ENCODE data around the gene TBX21.
A peak's percentile ranks its signal among the peaks of the same experiment; 100 is the strongest.
"Not testable (repeated sequence)": the region's sequence is repeated elsewhere in the genome, so short reads cannot be mapped to it uniquely, and the experiment has no call there.

Gene TBX21

GRCh38 chr17:47736501-47737495, 3.8 kb downstream of the TBX21 start:
- no peak for TF ChIP-seq CTCF (IDR thresholded peaks at IDR 0.05; ENCODE audit: extremely low read depth, missing control alignments)
- DNase-seq (ENCODE audit: low spot score): no peak

GRCh38 chr17:47738178-47738577, 5.1 kb downstream of the TBX21 start:
- no peak for TF ChIP-seq CTCF (IDR thresholded peaks at IDR 0.05; ENCODE audit: extremely low read depth, missing control alignments)
- no peak for DNase-seq (ENCODE audit: low spot score)

- TF ChIP-seq CTCF (IDR thresholded peaks at IDR 0.05; ENCODE audit: extremely low read depth, missing control alignments): no peak
- no peak for DNase-seq (ENCODE audit: low spot score)
Measured at GRCh38 chr17:47739150-47739549, 6.1 kb downstream of the TBX21 start.

GRCh38 chr17:47739945-47740344, 6.9 kb downstream of the TBX21 start:
- not testable (repeated sequence) for DNase-seq (ENCODE audit: low spot score)

- no peak for TF ChIP-seq CTCF (IDR thresholded peaks at IDR 0.05; ENCODE audit: extremely low read depth, missing control alignments)
- no peak for DNase-seq (ENCODE audit: low spot score)
Measured at GRCh38 chr17:47741109-47741792, 8.2 kb downstream of the TBX21 start.

- DNase-seq (ENCODE audit: low spot score): no peak
- TF ChIP-seq CTCF (IDR thresholded peaks at IDR 0.05; ENCODE audit: extremely low read depth, missing control alignments): no peak
Measured at GRCh38 chr17:47741793-47742145, 8.7 kb downstream of the TBX21 start.

DNA sequence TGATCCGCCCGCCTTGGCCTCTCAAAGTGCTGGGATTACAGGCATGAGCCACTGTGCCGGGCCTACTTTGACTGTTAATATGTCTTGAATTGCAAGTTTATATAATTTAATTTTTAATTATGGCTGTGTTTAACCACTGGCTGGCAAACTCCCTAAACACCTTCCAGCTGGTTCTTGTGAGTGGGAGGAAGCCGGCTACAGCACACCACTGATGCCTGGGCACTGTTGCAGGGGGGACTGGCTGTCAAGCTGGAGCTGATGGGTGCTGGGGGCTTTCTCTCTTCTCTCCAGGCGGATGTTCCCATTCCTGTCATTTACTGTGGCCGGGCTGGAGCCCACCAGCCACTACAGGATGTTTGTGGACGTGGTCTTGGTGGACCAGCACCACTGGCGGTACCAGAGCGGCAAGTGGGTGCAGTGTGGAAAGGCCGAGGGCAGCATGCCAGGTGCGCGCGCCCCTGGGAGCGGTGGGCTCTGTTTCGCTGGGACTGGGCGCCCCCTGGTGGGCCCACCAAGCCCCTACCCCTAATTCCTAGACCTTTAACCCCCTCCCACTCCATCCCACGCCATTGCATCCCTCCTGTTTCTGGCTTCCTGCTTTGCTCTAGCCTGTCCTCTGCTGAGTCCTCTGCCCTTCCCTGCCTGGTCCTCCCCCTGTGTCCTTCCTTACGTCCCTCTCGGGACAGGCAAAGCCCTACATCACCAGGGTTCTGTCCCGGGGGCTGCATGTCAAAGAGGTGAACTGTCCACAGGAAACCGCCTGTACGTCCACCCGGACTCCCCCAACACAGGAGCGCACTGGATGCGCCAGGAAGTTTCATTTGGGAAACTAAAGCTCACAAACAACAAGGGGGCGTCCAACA, 9.5 kb downstream of the TBX21 start:
- peak; percentile 30 for TF ChIP-seq CTCF (IDR thresholded peaks at IDR 0.05; ENCODE audit: extremely low read depth, missing control alignments)
- DNase-seq (ENCODE audit: low spot score): no peak

All from GM20000 (cell line).